HUES48 (cell line): ENCODE results near the gene TMUB2.

Experiments
- H3K27ac ChIP-seq: one replicate; pipeline ENCODE4 v1.7.0; 2013; ENCODE audit warnings: low read depth, low read length, inconsistent platforms
- H3K27me3 ChIP-seq: 2 replicates; pipeline ENCODE4 v1.6.1; 2013; ENCODE audit warnings: mild to moderate bottlenecking, low read length; ENCODE audit not compliant: control insufficient read depth, insufficient read depth
- H3K36me3 ChIP-seq: 2 replicates; pipeline ENCODE4 v1.6.1; 2013; ENCODE audit warnings: low read length; ENCODE audit not compliant: control insufficient read depth, insufficient read depth
- H3K4me1 ChIP-seq: 2 replicates; pipeline ENCODE4 v1.6.1; 2013; ENCODE audit warnings: mild to moderate bottlenecking, low read length; ENCODE audit not compliant: control insufficient read depth, insufficient read depth
- H3K4me3 ChIP-seq: 2 replicates; pipeline ENCODE4 v1.5.1; 2013; ENCODE audit warnings: mild to moderate bottlenecking, low read depth, low read length
- H3K9ac ChIP-seq: 2 replicates; pipeline ENCODE4 v1.6.1; 2013; ENCODE audit warnings: mild to moderate bottlenecking, low read depth, low read length, moderate library complexity
- H3K9me3 ChIP-seq: 2 replicates; pipeline ENCODE4 v1.6.1; 2013; ENCODE audit warnings: low read length; ENCODE audit not compliant: control insufficient read depth, insufficient read depth

The TMUB2 gene

GRCh38 chr17:44214230-44214494 is 27.4 kb downstream of the TMUB2 start:
- Histone ChIP-seq H3K9ac (no peak overlapping the region), H3K27ac (no peak overlapping the region), H3K4me1 (peaks cover 8% of the 10 kb centered on the region), H3K27me3 (no peaks in the 10 kb centered on the region), H3K36me3 (peaks cover 75% of the 10 kb centered on the region), H3K9me3 (no peaks in the 10 kb centered on the region), H3K4me3 (no peak overlapping the region)

GRCh38 chr17:44214896-44215295 is 28.1 kb downstream of the TMUB2 start:
- no peak overlapping the region for H3K27ac ChIP-seq
- H3K4me1 ChIP-seq, result peaks cover 8% of the 10 kb centered on the region
- no peaks in the 10 kb centered on the region for H3K9me3 ChIP-seq
- no peak overlapping the region for H3K4me3 ChIP-seq
- H3K36me3 ChIP-seq, result peaks cover 68% of the 10 kb centered on the region
- H3K27me3 ChIP-seq, result no peaks in the 10 kb centered on the region
- no peak overlapping the region for H3K9ac ChIP-seq

- Histone ChIP-seq H3K4me1 (peaks cover 8% of the 10 kb centered on the region), H3K27me3 (no peaks in the 10 kb centered on the region), H3K4me3 (no peak overlapping the region), H3K36me3 (peaks cover 61% of the 10 kb centered on the region), H3K9me3 (no peaks in the 10 kb centered on the region), H3K27ac (no peak overlapping the region), H3K9ac (no peak overlapping the region)
These were observed 29.4 kb downstream of the TMUB2 start for GRCh38 chr17:44216173-44216572.

GRCh38 chr17:44216694-44217093 is 29.9 kb downstream of the TMUB2 start:
- Histone ChIP-seq H3K9me3 (no peaks in the 10 kb centered on the region), H3K36me3 (peaks cover 56% of the 10 kb centered on the region), H3K4me1 (peaks cover 8% of the 10 kb centered on the region), H3K27ac (no peak overlapping the region), H3K27me3 (no peaks in the 10 kb centered on the region), H3K9ac (no peak overlapping the region), H3K4me3 (no peak overlapping the region)

GRCh38 chr17:44217738-44218343 is 31.1 kb downstream of the TMUB2 start:
- no peaks in the 10 kb centered on the region for H3K27me3 ChIP-seq
- peak overlapping the region; percentile 87 for H3K4me3 ChIP-seq
- H3K36me3 ChIP-seq, result peaks cover 51% of the 10 kb centered on the region
- H3K9ac ChIP-seq, result peak overlapping the region; percentile 35
- peak overlapping the region; percentile 95 for H3K27ac ChIP-seq
- no peaks in the 10 kb centered on the region for H3K9me3 ChIP-seq
- H3K4me1 ChIP-seq, result peaks cover 14% of the 10 kb centered on the region

- 0 out of 2 replicates have a peak, but pooled peaks cover 2% of the 10 kb centered on the region for H3K27me3 ChIP-seq
- peak overlapping the region; percentile 87 for H3K4me3 ChIP-seq
- H3K36me3 ChIP-seq, result peaks cover 44% of the 10 kb centered on the region
- H3K9ac ChIP-seq, result peak overlapping the region; percentile 93
- peaks cover 16% of the 10 kb centered on the region for H3K4me1 ChIP-seq
- H3K9me3 ChIP-seq, result no peaks in the 10 kb centered on the region
- H3K27ac ChIP-seq, result peak overlapping the region; percentile 95
These were observed 31.8 kb downstream of the TMUB2 start for GRCh38 chr17:44218344-44219107.

- Histone ChIP-seq H3K9me3 (no peaks in the 10 kb centered on the region), H3K27me3 (0 out of 2 replicates have a peak, but pooled peaks cover 6% of the 10 kb centered on the region), H3K9ac (peak overlapping the region; percentile 93), H3K4me3 (peak overlapping the region; percentile 87), H3K36me3 (peaks cover 38% of the 10 kb centered on the region), H3K27ac (peak overlapping the region; percentile 95), H3K4me1 (peaks cover 16% of the 10 kb centered on the region)
These were observed 32.4 kb downstream of the TMUB2 start for GRCh38 chr17:44219108-44219615.

GRCh38 chr17:44219616-44220212 is 32.9 kb downstream of the TMUB2 start, which contains the start of gene UBTF:
UBTF (minus strand) TSS chr17:44219675; CDS start chr17:44218229, 1,446 bp downstream.
- H3K9ac ChIP-seq, result peak within 1 kb of the TSS; percentile 95
- peaks cover 32% of the 10 kb centered on the region for H3K36me3 ChIP-seq
- H3K27ac ChIP-seq, result peak within 1 kb of the TSS; percentile 95

GRCh38 chr17:44220213-44221083 is 33.7 kb downstream of the TMUB2 start:
- Histone ChIP-seq H3K27ac (peak overlapping the region; percentile 95), H3K9ac (peak overlapping the region; percentile 95), H3K36me3 (peaks cover 25% of the 10 kb centered on the region), H3K27me3 (0 out of 2 replicates have a peak, but pooled peaks cover 6% of the 10 kb centered on the region), H3K9me3 (no peaks in the 10 kb centered on the region), H3K4me1 (peaks cover 16% of the 10 kb centered on the region), H3K4me3 (peak overlapping the region; percentile 87)

More at GRCh38 chr17:44219616-44220212, 32.9 kb downstream of the TMUB2 start, which contains the start of gene UBTF:
- 0 out of 2 replicates have a peak, but pooled peaks cover 6% of the 10 kb centered on the region for H3K27me3 ChIP-seq
- H3K4me3 ChIP-seq, result peak within 1 kb of the TSS; percentile 87
- no peaks in the 10 kb centered on the region for H3K9me3 ChIP-seq
- peaks cover 16% of the 10 kb centered on the region for H3K4me1 ChIP-seq

- Histone ChIP-seq H3K4me3 (peak overlapping the region; percentile 87), H3K36me3 (peaks cover 17% of the 10 kb centered on the region), H3K4me1 (peaks cover 16% of the 10 kb centered on the region), H3K9me3 (no peaks in the 10 kb centered on the region), H3K9ac (peak overlapping the region; percentile 95; the same call in 1 of the 2 replicates), H3K27ac (peak overlapping the region; percentile 95), H3K27me3 (0 out of 2 replicates have a peak, but pooled peaks cover 6% of the 10 kb centered on the region)
These were observed 34.5 kb downstream of the TMUB2 start for GRCh38 chr17:44221084-44221861.
